Esophagus squamous epithelium (tissue), 5 donors: ENCODE results near the gene CC2D2A. TPM values are rescaled to one million over a fixed set of nuclear protein-coding genes. Genes with fewer than 3 reads are reported as not detected.

Experiments used
- DNase-seq: peaks from one replicate; lab custom pipeline; 2025; lab: John Stamatoyannopoulos, UW
- H3K27ac ChIP-seq, 4 donors: fragments of 200-600 bp; sonication (generic); one replicate each; pipeline ENCODE4 v1.5.1; 2016 to 2019; ENCODE audit warnings: mild to moderate bottlenecking in 1 of 4
- H3K27me3 ChIP-seq, 4 donors: fragments of 200-600 bp; sonication (generic); 1 replicate in 3 of 4; 2 replicates in 1 of 4; pipeline versions ENCODE4 v1.5.1 to v1.6.0; 2017 to 2021; ENCODE audit warnings: antibody characterized with exemption in 1 of 4
- H3K36me3 ChIP-seq, 3 donors: fragments of 200-600 bp; sonication (generic); one replicate each; pipeline ENCODE4 v1.5.1; 2016 to 2019
- H3K4me1 ChIP-seq, 3 donors: fragments of 200-600 bp; sonication (generic); one replicate each; pipeline ENCODE4 v1.5.1; 2017 to 2019
- H3K4me3 ChIP-seq, 4 donors: fragments of 200-600 bp; sonication (generic); 1 replicate in 3 of 4; 2 replicates in 1 of 4; pipeline ENCODE4 v1.5.1; 2016 to 2019; ENCODE audit warnings: mild to moderate bottlenecking in 2 of 4, moderate library complexity in 1 of 4
- H3K9me3 ChIP-seq, 3 donors: fragments of 200-600 bp; sonication (generic); one replicate each; pipeline ENCODE4 v1.5.1; 2016 to 2019
- POLR2A ChIP-seq, 4 donors: fragments of 450-650 bp; IDR thresholded peaks; one replicate each; pipeline ENCODE4 v1.6.1; 2017; ENCODE audit warnings: antibody characterized with exemption in 4 of 4, mild to moderate bottlenecking in 4 of 4, moderate library complexity in 3 of 4
- WGBS, 2 donors: methylation state at CpG; one replicate each; pipeline ENCODE4 v1.1.5; 2018; 5-methylcytosine and 5-hydroxymethylcytosine counted together
- intact Hi-C: fragments of 100-400 bp; cut with DNase I; formaldehyde crosslinking; loops from one replicate; pipeline ENCODE4 v1.15.0; 2022
- total RNA-seq, 4 donors: library from RNA; depleted of rRNA; stranded (reverse); fragments of >200 nt; gene quantifications; one replicate each; pipeline ENCODE4 v1.1.0, GENCODE V29; 2016
- TF ChIP-seq, protein P1 (sequence below), 6 experiments: fragments of 450-650 bp in 4 of 6; fragments of 200-600 bp in 2 of 6; sonication (generic) in 2 of 6; IDR thresholded peaks; one replicate each; pipeline ENCODE4 v1.5.1; 2016 to 2019; ENCODE audit warnings: antibody characterized with exemption in 6 of 6, mild to moderate bottlenecking in 4 of 6, moderate library complexity in 4 of 6
- donor health status: DM: yes; HTN: yes; CAD: no.

Gene CC2D2A
- total RNA-seq, 4 donors from 2014 or later = 2.1 to 9.0 (median 6.4) TPM

DNA sequence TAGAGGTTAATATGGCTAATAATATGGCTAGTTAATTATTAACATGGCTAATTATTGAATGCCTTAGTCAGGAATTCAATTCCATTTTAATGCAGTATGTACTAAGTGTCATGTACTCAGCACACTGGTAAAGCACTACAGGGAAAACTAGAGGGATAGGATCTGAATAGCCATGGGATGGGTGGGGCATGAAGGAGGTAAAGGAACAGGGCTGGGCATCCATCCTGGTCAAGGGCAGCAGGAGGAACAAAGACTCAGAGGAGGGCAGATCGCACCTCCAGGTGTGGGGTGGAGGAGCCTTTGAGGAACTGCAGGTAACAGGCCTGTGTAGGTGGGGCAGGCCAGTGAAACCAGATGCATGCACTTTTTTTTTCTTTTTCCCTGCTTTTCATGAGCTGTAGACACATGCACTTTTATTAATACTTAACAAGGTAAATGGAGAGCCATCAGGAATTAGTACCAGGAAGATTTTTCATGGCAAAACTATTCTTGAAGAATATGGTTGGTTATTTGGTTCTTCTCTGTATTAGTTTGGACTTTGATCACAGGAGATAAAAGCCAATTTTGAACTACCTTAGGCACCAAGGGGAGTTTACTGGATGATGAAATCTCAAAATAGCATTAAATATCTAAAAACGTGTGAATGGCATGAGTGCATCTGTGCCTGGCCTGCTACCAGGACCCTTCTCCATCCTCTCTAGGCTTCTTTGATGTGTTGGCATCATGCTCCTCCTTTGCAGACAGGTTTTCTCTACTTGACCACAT, 88.3 kb downstream of the CC2D2A start:
- Histone ChIP-seq H3K27ac (no peak overlapping the region), H3K4me1 (no peaks in the 10 kb centered on the region), H3K36me3 (peaks cover 0 to 51% (median 3%) of the 10 kb centered on the region in 3 donors), H3K27me3 (no peaks in the 10 kb centered on the region), H3K9me3 (no peaks in the 10 kb centered on the region), H3K4me3 (no peak overlapping the region)
- TF ChIP-seq, protein P1, sequence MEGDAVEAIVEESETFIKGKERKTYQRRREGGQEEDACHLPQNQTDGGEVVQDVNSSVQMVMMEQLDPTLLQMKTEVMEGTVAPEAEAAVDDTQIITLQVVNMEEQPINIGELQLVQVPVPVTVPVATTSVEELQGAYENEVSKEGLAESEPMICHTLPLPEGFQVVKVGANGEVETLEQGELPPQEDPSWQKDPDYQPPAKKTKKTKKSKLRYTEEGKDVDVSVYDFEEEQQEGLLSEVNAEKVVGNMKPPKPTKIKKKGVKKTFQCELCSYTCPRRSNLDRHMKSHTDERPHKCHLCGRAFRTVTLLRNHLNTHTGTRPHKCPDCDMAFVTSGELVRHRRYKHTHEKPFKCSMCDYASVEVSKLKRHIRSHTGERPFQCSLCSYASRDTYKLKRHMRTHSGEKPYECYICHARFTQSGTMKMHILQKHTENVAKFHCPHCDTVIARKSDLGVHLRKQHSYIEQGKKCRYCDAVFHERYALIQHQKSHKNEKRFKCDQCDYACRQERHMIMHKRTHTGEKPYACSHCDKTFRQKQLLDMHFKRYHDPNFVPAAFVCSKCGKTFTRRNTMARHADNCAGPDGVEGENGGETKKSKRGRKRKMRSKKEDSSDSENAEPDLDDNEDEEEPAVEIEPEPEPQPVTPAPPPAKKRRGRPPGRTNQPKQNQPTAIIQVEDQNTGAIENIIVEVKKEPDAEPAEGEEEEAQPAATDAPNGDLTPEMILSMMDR (IDR thresholded peaks at IDR 0.05) = no peak
- no peak for TF ChIP-seq POLR2A (IDR thresholded peaks at IDR 0.05)
- WGBS, 2 donors = 66 to 73% methylated on average over 2 of the region's 2 CpGs
- intact Hi-C loops = no loop called here
- DNase-seq = no peak

DNA sequence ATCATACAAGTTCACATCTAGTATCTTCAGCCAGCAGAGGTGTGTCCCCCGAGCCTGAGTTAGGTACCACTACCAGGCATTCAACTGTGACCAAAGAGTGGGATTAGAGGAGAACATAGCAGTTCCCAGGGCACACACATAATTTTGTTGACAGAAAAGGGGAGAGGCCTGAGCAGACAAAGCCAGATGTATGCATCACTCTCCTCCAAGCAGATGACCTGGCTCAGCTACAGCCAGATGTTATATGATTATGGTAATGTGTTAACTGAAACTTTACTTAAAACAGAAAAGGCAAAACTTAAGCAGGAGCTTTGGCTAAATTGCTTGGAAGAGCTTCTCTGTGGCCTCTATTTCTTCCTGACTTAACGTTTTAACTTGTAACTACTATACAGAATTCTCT, 88.9 kb downstream of the CC2D2A start:
- DNase-seq = no peak
- H3K36me3 ChIP-seq = peaks cover 0 to 51% (median 3%) of the 10 kb centered on the region in 3 donors
- no peak for TF ChIP-seq POLR2A (IDR thresholded peaks at IDR 0.05)
- TF ChIP-seq, protein P1 (IDR thresholded peaks at IDR 0.05) = no peak
- no peaks in the 10 kb centered on the region for H3K9me3 ChIP-seq
- 68 to 71% methylated on average over 1 to 2 of the region's 2 CpGs for WGBS, 2 donors
- no peak overlapping the region for H3K27ac ChIP-seq
- no peak overlapping the region for H3K4me3 ChIP-seq
- no peaks in the 10 kb centered on the region for H3K4me1 ChIP-seq
- intact Hi-C loops = no loop called here
- no peaks in the 10 kb centered on the region for H3K27me3 ChIP-seq

DNA sequence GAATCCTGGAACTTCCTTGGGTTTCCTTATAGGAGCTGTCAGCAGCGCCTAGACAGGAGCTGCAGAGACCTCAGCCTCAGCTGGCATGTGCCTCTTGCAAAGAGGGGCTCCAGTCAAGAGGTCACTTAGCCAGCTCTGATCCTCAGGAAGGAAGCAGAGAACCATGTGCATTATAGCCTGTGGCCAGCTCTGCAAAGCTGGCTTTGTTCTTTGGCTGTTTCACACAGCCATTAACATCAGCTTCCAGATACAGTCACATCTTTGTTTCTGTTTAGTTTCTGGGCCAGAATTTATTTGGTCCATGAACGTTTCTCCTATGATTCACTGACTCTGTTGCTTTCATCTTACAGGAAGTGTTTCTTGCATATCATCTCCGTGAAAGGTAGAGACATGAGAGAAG, 92.4 kb downstream of the CC2D2A start:
- no peak for TF ChIP-seq POLR2A (IDR thresholded peaks at IDR 0.05)
- TF ChIP-seq, protein P1 (IDR thresholded peaks at IDR 0.05) = no peak
- DNase-seq = no peak

DNA sequence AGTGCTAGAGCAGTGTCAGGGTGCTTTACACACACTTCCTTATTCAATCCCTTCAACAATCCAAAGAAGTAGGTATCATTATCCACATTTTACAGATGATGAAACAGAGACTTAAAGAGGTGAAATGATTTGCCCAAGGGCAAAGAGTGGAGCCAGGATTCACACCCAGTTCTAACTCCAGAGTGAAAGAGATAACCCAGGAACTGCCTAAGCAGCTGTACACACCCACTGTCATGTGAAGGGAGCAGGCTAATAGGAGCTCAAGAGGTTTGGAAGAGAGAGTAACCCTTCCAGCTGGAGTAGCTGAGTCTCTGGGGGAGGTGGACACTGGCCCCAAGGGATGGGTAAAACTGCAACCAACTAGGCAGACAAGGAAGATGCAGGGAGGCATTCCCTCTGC, 92.9 kb downstream of the CC2D2A start:
- DNase-seq = no peak
- TF ChIP-seq POLR2A (IDR thresholded peaks at IDR 0.05) = no peak
- TF ChIP-seq, protein P1 (IDR thresholded peaks at IDR 0.05) = no peak
- Histone ChIP-seq H3K9me3 (no peaks in the 10 kb centered on the region), H3K27ac (no peak overlapping the region), H3K4me1 (no peaks in the 10 kb centered on the region), H3K27me3 (no peaks in the 10 kb centered on the region), H3K36me3 (peaks cover 0 to 59% (median 0%) of the 10 kb centered on the region in 3 donors), H3K4me3 (no peak overlapping the region)
- intact Hi-C loops = no loop called here

More for the DNA sequence above, 92.4 kb downstream of the CC2D2A start:
- H3K4me3 ChIP-seq = no peak overlapping the region
- WGBS, 2 donors = 40% methylated on average over 3 of the region's 3 CpGs
- H3K27me3 ChIP-seq = no peaks in the 10 kb centered on the region
- no peak overlapping the region for H3K27ac ChIP-seq
- H3K9me3 ChIP-seq = no peaks in the 10 kb centered on the region
- intact Hi-C loops = no loop called here
- H3K4me1 ChIP-seq = no peaks in the 10 kb centered on the region
- H3K36me3 ChIP-seq = peaks cover 0 to 54% (median 0%) of the 10 kb centered on the region in 3 donors

DNA sequence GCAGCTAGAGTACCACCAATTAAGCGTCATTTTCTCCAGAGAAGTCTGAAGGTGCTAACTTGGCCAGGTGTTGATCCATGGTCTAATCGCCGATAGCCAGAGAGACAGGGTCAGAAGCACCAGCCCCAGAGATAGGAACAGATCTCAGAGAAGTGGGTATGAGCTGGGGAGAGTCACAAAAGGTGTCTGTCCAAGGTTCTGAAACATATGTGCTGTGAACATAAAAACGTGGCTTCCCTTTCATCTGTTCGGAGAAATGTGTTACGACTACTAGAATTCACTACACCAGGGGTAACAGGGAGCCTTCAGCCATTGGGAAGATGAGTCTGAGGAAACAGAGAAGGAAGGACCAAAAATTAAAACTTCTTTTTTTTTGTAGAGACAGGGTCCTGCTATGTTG, 94.2 kb downstream of the CC2D2A start:
- H3K9me3 ChIP-seq = no peaks in the 10 kb centered on the region
- peaks cover 0 to 64% (median 0%) of the 10 kb centered on the region in 3 donors for H3K36me3 ChIP-seq

More for the DNA sequence above, 94.2 kb downstream of the CC2D2A start:
- H3K27ac ChIP-seq = no peak overlapping the region
- TF ChIP-seq, protein P1 (IDR thresholded peaks at IDR 0.05) = no peak
- no peak for TF ChIP-seq POLR2A (IDR thresholded peaks at IDR 0.05)
- H3K4me1 ChIP-seq = no peaks in the 10 kb centered on the region
- H3K27me3 ChIP-seq = no peaks in the 10 kb centered on the region
- WGBS, 2 donors = 66 to 74% methylated on average over 4 to 6 of the region's 6 CpGs
- intact Hi-C loops = no loop called here
- no peak for DNase-seq
- H3K4me3 ChIP-seq = no peak overlapping the region
